GM23338 (cell line): ENCODE results near the gene UNC93A.

Experiments used
- CREB1 ChIP-seq: fragments of 250-450 bp; sonication (Bioruptor Pico); IDR thresholded peaks from 2 replicates; pipeline ENCODE4 v1.5.0; 2020; ENCODE audit warnings: low read depth, mild to moderate bottlenecking, moderate library complexity
- EZH2 ChIP-seq: fragments of 200-600 bp; sonication (generic); IDR thresholded peaks from one replicate; pipeline ENCODE4 v1.8.0; 2017; ENCODE audit warnings: antibody characterized with exemption, mild to moderate bottlenecking, low read depth; ENCODE audit not compliant: unreplicated experiment
- EZH2phosphoT487 ChIP-seq: fragments of 200-600 bp; sonication (generic); IDR thresholded peaks from one replicate; pipeline ENCODE4 v1.8.1; 2018; ENCODE audit warnings: antibody characterized with exemption; ENCODE audit not compliant: unreplicated experiment
- JUNB ChIP-seq: IDR thresholded peaks from one replicate; pipeline ENCODE4 v1.6.1; 2016; ENCODE audit warnings: antibody characterized with exemption; ENCODE audit not compliant: unreplicated experiment
- NANOG ChIP-seq: IDR thresholded peaks from 2 replicates; pipeline ENCODE4 v1.6.1; 2016; ENCODE audit warnings: antibody characterized with exemption, borderline replicate concordance
- POLR2AphosphoS5 ChIP-seq: IDR thresholded peaks from 2 replicates; pipeline ENCODE4 v1.6.1; 2016; ENCODE audit warnings: antibody characterized with exemption, low read depth
- STAT1 ChIP-seq: IDR thresholded peaks from one replicate; pipeline ENCODE4 v1.6.1; 2016; ENCODE audit warnings: antibody characterized with exemption; ENCODE audit not compliant: unreplicated experiment
- ZNF114 ChIP-seq: fragments of 250-450 bp; sonication (Bioruptor Pico); IDR thresholded peaks from 2 replicates; pipeline ENCODE4 v1.5.0; 2020; ENCODE audit warnings: mild to moderate bottlenecking, moderate library complexity
- ZNF331 ChIP-seq: fragments of 250-450 bp; sonication (Bioruptor Pico); IDR thresholded peaks from 2 replicates; pipeline ENCODE4 v1.5.0; 2020; ENCODE audit warnings: low read depth, mild to moderate bottlenecking, moderate library complexity
- TF ChIP-seq, protein P1 (sequence below), 2 experiments: fragments of 200-600 bp in 1 of 2; sonication (generic) in 1 of 2; conservative IDR thresholded peaks; 2 replicates each; pipeline versions ENCODE4 v1.5.1 to v1.6.1; 2016 to 2017; ENCODE audit warnings: antibody characterized with exemption in 2 of 2, low read depth in 2 of 2, mild to moderate bottlenecking in 2 of 2, moderate library complexity in 1 of 2
- TF ChIP-seq, protein P2 (sequence below): IDR thresholded peaks from one replicate; pipeline ENCODE4 v1.6.1; 2018; ENCODE audit warnings: antibody characterized with exemption; ENCODE audit not compliant: unreplicated experiment
- TF ChIP-seq, protein P3 (sequence below): IDR thresholded peaks from 2 replicates; pipeline ENCODE4 v1.6.1; 2016; ENCODE audit warnings: antibody characterized with exemption
- TF ChIP-seq, protein P4 (sequence below): fragments of 250-450 bp; sonication (Bioruptor Pico); IDR thresholded peaks from 2 replicates; pipeline ENCODE4 v1.5.0; 2020; ENCODE audit warnings: mild to moderate bottlenecking, moderate library complexity

DNA sequence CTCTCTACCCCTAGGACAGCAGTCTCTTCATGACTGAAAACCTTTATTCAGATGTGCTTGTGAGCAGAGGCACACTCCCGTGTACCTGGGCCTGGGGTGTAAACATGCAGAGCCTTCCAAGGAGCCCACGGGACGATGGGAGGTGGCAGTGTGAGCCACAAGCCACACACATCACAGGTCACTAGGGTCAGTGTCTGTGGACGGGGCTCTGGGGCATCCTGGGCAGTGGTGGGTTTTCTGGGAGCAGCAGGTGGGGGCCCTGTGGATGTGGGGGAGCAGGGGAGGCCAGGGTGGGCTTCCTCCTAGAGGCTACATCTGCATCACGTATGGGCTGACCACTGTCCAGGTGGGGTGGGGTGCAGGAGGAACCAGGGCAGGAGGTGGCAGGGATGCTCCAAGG lies 17.1 kb downstream of the UNC93A start:
- TF ChIP-seq, protein P1, sequence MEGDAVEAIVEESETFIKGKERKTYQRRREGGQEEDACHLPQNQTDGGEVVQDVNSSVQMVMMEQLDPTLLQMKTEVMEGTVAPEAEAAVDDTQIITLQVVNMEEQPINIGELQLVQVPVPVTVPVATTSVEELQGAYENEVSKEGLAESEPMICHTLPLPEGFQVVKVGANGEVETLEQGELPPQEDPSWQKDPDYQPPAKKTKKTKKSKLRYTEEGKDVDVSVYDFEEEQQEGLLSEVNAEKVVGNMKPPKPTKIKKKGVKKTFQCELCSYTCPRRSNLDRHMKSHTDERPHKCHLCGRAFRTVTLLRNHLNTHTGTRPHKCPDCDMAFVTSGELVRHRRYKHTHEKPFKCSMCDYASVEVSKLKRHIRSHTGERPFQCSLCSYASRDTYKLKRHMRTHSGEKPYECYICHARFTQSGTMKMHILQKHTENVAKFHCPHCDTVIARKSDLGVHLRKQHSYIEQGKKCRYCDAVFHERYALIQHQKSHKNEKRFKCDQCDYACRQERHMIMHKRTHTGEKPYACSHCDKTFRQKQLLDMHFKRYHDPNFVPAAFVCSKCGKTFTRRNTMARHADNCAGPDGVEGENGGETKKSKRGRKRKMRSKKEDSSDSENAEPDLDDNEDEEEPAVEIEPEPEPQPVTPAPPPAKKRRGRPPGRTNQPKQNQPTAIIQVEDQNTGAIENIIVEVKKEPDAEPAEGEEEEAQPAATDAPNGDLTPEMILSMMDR (conservative IDR thresholded peaks at IDR 0.05; ENCODE audit: low read depth in 2 of 2): no peak
- TF ChIP-seq POLR2AphosphoS5: no peak
- TF ChIP-seq ZNF331 (CRISPR knock-in tag): no peak
- no peak for TF ChIP-seq STAT1
- no peak for TF ChIP-seq EZH2phosphoT487
- TF ChIP-seq, protein P2, sequence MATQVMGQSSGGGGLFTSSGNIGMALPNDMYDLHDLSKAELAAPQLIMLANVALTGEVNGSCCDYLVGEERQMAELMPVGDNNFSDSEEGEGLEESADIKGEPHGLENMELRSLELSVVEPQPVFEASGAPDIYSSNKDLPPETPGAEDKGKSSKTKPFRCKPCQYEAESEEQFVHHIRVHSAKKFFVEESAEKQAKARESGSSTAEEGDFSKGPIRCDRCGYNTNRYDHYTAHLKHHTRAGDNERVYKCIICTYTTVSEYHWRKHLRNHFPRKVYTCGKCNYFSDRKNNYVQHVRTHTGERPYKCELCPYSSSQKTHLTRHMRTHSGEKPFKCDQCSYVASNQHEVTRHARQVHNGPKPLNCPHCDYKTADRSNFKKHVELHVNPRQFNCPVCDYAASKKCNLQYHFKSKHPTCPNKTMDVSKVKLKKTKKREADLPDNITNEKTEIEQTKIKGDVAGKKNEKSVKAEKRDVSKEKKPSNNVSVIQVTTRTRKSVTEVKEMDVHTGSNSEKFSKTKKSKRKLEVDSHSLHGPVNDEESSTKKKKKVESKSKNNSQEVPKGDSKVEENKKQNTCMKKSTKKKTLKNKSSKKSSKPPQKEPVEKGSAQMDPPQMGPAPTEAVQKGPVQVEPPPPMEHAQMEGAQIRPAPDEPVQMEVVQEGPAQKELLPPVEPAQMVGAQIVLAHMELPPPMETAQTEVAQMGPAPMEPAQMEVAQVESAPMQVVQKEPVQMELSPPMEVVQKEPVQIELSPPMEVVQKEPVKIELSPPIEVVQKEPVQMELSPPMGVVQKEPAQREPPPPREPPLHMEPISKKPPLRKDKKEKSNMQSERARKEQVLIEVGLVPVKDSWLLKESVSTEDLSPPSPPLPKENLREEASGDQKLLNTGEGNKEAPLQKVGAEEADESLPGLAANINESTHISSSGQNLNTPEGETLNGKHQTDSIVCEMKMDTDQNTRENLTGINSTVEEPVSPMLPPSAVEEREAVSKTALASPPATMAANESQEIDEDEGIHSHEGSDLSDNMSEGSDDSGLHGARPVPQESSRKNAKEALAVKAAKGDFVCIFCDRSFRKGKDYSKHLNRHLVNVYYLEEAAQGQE: no peak
- TF ChIP-seq, protein P3, sequence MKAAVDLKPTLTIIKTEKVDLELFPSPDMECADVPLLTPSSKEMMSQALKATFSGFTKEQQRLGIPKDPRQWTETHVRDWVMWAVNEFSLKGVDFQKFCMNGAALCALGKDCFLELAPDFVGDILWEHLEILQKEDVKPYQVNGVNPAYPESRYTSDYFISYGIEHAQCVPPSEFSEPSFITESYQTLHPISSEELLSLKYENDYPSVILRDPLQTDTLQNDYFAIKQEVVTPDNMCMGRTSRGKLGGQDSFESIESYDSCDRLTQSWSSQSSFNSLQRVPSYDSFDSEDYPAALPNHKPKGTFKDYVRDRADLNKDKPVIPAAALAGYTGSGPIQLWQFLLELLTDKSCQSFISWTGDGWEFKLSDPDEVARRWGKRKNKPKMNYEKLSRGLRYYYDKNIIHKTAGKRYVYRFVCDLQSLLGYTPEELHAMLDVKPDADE: no peak
- TF ChIP-seq EZH2: no peak
- no peak for TF ChIP-seq NANOG
- no peak for TF ChIP-seq CREB1
- TF ChIP-seq, protein P4, sequence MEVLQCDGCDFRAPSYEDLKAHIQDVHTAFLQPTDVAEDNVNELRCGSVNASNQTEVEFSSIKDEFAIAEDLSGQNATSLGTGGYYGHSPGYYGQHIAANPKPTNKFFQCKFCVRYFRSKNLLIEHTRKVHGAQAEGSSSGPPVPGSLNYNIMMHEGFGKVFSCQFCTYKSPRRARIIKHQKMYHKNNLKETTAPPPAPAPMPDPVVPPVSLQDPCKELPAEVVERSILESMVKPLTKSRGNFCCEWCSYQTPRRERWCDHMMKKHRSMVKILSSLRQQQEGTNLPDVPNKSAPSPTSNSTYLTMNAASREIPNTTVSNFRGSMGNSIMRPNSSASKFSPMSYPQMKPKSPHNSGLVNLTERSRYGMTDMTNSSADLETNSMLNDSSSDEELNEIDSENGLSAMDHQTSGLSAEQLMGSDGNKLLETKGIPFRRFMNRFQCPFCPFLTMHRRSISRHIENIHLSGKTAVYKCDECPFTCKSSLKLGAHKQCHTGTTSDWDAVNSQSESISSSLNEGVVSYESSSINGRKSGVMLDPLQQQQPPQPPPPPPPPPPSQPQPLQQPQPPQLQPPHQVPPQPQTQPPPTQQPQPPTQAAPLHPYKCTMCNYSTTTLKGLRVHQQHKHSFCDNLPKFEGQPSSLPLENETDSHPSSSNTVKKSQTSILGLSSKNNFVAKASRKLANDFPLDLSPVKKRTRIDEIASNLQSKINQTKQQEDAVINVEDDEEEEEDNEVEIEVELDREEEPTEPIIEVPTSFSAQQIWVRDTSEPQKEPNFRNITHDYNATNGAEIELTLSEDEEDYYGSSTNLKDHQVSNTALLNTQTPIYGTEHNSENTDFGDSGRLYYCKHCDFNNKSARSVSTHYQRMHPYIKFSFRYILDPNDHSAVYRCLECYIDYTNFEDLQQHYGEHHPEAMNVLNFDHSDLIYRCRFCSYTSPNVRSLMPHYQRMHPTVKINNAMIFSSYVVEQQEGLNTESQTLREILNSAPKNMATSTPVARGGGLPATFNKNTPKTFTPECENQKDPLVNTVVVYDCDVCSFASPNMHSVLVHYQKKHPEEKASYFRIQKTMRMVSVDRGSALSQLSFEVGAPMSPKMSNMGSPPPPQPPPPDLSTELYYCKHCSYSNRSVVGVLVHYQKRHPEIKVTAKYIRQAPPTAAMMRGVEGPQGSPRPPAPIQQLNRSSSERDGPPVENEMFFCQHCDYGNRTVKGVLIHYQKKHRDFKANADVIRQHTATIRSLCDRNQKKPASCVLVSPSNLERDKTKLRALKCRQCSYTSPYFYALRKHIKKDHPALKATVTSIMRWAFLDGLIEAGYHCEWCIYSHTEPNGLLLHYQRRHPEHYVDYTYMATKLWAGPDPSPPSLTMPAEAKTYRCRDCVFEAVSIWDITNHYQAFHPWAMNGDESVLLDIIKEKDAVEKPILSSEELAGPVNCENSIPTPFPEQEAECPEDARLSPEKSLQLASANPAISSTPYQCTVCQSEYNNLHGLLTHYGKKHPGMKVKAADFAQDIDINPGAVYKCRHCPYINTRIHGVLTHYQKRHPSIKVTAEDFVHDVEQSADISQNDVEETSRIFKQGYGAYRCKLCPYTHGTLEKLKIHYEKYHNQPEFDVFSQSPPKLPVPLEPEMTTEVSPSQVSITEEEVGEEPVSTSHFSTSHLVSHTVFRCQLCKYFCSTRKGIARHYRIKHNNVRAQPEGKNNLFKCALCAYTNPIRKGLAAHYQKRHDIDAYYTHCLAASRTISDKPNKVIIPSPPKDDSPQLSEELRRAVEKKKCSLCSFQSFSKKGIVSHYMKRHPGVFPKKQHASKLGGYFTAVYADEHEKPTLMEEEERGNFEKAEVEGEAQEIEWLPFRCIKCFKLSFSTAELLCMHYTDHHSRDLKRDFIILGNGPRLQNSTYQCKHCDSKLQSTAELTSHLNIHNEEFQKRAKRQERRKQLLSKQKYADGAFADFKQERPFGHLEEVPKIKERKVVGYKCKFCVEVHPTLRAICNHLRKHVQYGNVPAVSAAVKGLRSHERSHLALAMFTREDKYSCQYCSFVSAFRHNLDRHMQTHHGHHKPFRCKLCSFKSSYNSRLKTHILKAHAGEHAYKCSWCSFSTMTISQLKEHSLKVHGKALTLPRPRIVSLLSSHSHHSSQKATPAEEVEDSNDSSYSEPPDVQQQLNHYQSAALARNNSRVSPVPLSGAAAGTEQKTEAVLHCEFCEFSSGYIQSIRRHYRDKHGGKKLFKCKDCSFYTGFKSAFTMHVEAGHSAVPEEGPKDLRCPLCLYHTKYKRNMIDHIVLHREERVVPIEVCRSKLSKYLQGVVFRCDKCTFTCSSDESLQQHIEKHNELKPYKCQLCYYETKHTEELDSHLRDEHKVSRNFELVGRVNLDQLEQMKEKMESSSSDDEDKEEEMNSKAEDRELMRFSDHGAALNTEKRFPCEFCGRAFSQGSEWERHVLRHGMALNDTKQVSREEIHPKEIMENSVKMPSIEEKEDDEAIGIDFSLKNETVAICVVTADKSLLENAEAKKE (CRISPR knock-in tag): no peak
- TF ChIP-seq JUNB: no peak
- TF ChIP-seq ZNF114 (CRISPR knock-in tag): no peak
